ENCODE measurements around the gene MBTPS1. TPM values are rescaled to one million over a fixed set of nuclear protein-coding genes. Genes with fewer than 3 reads are reported as not detected.

The MBTPS1 gene
- total RNA-seq, 5 donors from 2014 or later (not counting 1 experiment from before 2014, with no cell fraction given): 122 to 142 (median 131) TPM

- Histone ChIP-seq H3K36me3 (ENCODE audit: control insufficient read depth in 2 of 2, extremely low read depth in 1 of 2, insufficient read depth in 1 of 2, low read length in 1 of 2) (no peaks in the 10 kb centered on the region), H3K4me1 (ENCODE audit: control insufficient read depth in 1 of 2, extremely low read depth in 1 of 2, insufficient read depth in 2 of 2, low read length in 2 of 2) (peaks cover 0 to 10% of the 10 kb centered on the region in 2 experiments)
- no peak for ATAC-seq (replicated peaks in 1 of 4)
Measured at GRCh38 chr16:84029297-84030047, 87.3 kb downstream of the MBTPS1 start.

GRCh38 chr16:84027625-84028024, 89.1 kb downstream of the MBTPS1 start:
- CTCF ChIA-PET: interaction anchor here in 1 of 2 donors (0.6 kb wide), 1 partner anchor 898 kb away, joined by 3 read pairs; no protein-coding TSS in a partner anchor
- Histone ChIP-seq H3K4me1 (ENCODE audit: control insufficient read depth in 1 of 2, extremely low read depth in 1 of 2, insufficient read depth in 2 of 2, low read length in 2 of 2) (peaks cover 0 to 10% of the 10 kb centered on the region in 2 experiments), H3K27ac (ENCODE audit: low read length) (no peak overlapping the region), H3K4me3 (ENCODE audit: control insufficient read depth in 1 of 2, extremely low read depth in 1 of 2, low read length in 1 of 2) (no peak overlapping the region), H3K36me3 (ENCODE audit: control insufficient read depth in 2 of 2, extremely low read depth in 1 of 2, insufficient read depth in 1 of 2, low read length in 1 of 2) (no peaks in the 10 kb centered on the region), H3K27me3 (replicated peaks in 1 of 2; ENCODE audit: control insufficient read depth in 2 of 2, extremely low read depth in 1 of 2, insufficient read depth in 2 of 2, low read length in 1 of 2) (peaks cover 0 to 46% of the 10 kb centered on the region in 2 experiments), H3K9me3 (no peaks in the 10 kb centered on the region)
- ATAC-seq (replicated peaks in 1 of 4) (no peak), DNase-seq (no peak)
- Mint-ChIP-seq H3K4me1 (peaks cover 5 to 13% (median 8%) of the 10 kb centered on the region in 3 donors), H3K27me3 (peaks cover 24 to 39% of the 10 kb centered on the region in 2 donors), H3K9me3 (no peaks in the 10 kb centered on the region), H3K4me3 (no peak overlapping the region), H3K27ac (no peak overlapping the region), H3K36me3 (no peaks in the 10 kb centered on the region)
- POLR2A ChIA-PET: interaction anchor here in 1 of 2 donors (0.7 kb wide), 1 partner anchor 13 kb away, joined by 6 read pairs; no protein-coding TSS in a partner anchor
- WGBS (ENCODE audit: insufficient coverage): 83% methylated on average over 8 of the region's 15 CpGs

More at GRCh38 chr16:84029297-84030047, 87.3 kb downstream of the MBTPS1 start:
- Histone ChIP-seq H3K4me3 (ENCODE audit: control insufficient read depth in 1 of 2, extremely low read depth in 1 of 2, low read length in 1 of 2) (no peak overlapping the region), H3K9me3 (no peaks in the 10 kb centered on the region), H3K27me3 (replicated peaks in 1 of 2; ENCODE audit: control insufficient read depth in 2 of 2, extremely low read depth in 1 of 2, insufficient read depth in 2 of 2, low read length in 1 of 2) (peaks cover 0 to 43% of the 10 kb centered on the region in 2 experiments), H3K27ac (ENCODE audit: low read length) (no peak overlapping the region)
- Mint-ChIP-seq H3K27me3 (peaks cover 18 to 39% of the 10 kb centered on the region in 2 donors), H3K36me3 (no peaks in the 10 kb centered on the region), H3K9me3 (no peaks in the 10 kb centered on the region), H3K27ac (no peak overlapping the region), H3K4me3 (peak overlapping the region in 1 of 3 donors; percentile 21), H3K4me1 (peaks cover 5 to 13% (median 8%) of the 10 kb centered on the region in 3 donors)
- POLR2A ChIA-PET: no interaction called here
- WGBS (ENCODE audit: insufficient coverage): 31% methylated on average over 10 of the region's 14 CpGs
- CTCF ChIA-PET: no interaction called here
- no peak for DNase-seq

- DNase-seq: no peak
- H3K9me3 ChIP-seq: no peaks in the 10 kb centered on the region
- Mint-ChIP-seq H3K27ac (no peak overlapping the region), H3K9me3 (peaks cover 0 to 3% (median 3%) of the 10 kb centered on the region in 3 donors), H3K4me3 (no peak overlapping the region), H3K27me3 (peaks cover 24 to 42% of the 10 kb centered on the region in 2 donors), H3K36me3 (peaks cover under 1% of the 10 kb centered on the region), H3K4me1 (peaks cover 5 to 13% (median 8%) of the 10 kb centered on the region in 3 donors)
- 73% methylated on average over 2 of the region's 10 CpGs for WGBS (ENCODE audit: insufficient coverage)
- ChIA-PET POLR2A (no interaction called here), CTCF (no interaction called here)
- no peaks in the 10 kb centered on the region for H3K36me3 ChIP-seq (ENCODE audit: control insufficient read depth in 2 of 2, extremely low read depth in 1 of 2, insufficient read depth in 1 of 2, low read length in 1 of 2)
- no peak for ATAC-seq (replicated peaks in 1 of 4)
- no peak overlapping the region for H3K27ac ChIP-seq (ENCODE audit: low read length)
- peaks cover 0 to 44% of the 10 kb centered on the region in 2 experiments for H3K27me3 ChIP-seq (replicated peaks in 1 of 2; ENCODE audit: control insufficient read depth in 2 of 2, extremely low read depth in 1 of 2, insufficient read depth in 2 of 2, low read length in 1 of 2)
- H3K4me3 ChIP-seq (ENCODE audit: control insufficient read depth in 1 of 2, extremely low read depth in 1 of 2, low read length in 1 of 2): no peak overlapping the region
- H3K4me1 ChIP-seq (ENCODE audit: control insufficient read depth in 1 of 2, extremely low read depth in 1 of 2, insufficient read depth in 2 of 2, low read length in 2 of 2): peaks cover 0 to 10% of the 10 kb centered on the region in 2 experiments
Measured at GRCh38 chr16:84026606-84027005, 90.1 kb downstream of the MBTPS1 start.

- WGBS (ENCODE audit: insufficient coverage): 87% methylated on average over 9 of the region's 9 CpGs
- Histone ChIP-seq H3K27ac (ENCODE audit: low read length) (no peak overlapping the region), H3K9me3 (no peaks in the 10 kb centered on the region), H3K4me3 (ENCODE audit: control insufficient read depth in 1 of 2, extremely low read depth in 1 of 2, low read length in 1 of 2) (no peak overlapping the region), H3K27me3 (replicated peaks in 1 of 2; ENCODE audit: control insufficient read depth in 2 of 2, extremely low read depth in 1 of 2, insufficient read depth in 2 of 2, low read length in 1 of 2) (peaks cover 0 to 46% of the 10 kb centered on the region in 2 experiments), H3K4me1 (ENCODE audit: control insufficient read depth in 1 of 2, extremely low read depth in 1 of 2, insufficient read depth in 2 of 2, low read length in 2 of 2) (peaks cover 0 to 10% of the 10 kb centered on the region in 2 experiments), H3K36me3 (ENCODE audit: control insufficient read depth in 2 of 2, extremely low read depth in 1 of 2, insufficient read depth in 1 of 2, low read length in 1 of 2) (no peaks in the 10 kb centered on the region)
- Mint-ChIP-seq H3K4me3 (no peak overlapping the region), H3K36me3 (peaks cover 4% of the 10 kb centered on the region), H3K27me3 (peaks cover 24 to 32% of the 10 kb centered on the region in 2 donors), H3K9me3 (peaks cover 6 to 12% (median 6%) of the 10 kb centered on the region in 3 donors), H3K4me1 (peaks cover 5 to 7% (median 7%) of the 10 kb centered on the region in 3 donors), H3K27ac (no peak overlapping the region)
- ChIA-PET CTCF (no interaction called here), POLR2A (no interaction called here)
- DNase-seq: no peak
- no peak for ATAC-seq (replicated peaks in 1 of 4)
Measured at GRCh38 chr16:84024854-84025253, 91.9 kb downstream of the MBTPS1 start.

- no peaks in the 10 kb centered on the region for H3K36me3 ChIP-seq (ENCODE audit: control insufficient read depth in 2 of 2, extremely low read depth in 1 of 2, insufficient read depth in 1 of 2, low read length in 1 of 2)
- CTCF ChIA-PET: no interaction called here
- Mint-ChIP-seq H3K4me1 (no peaks in the 10 kb centered on the region), H3K4me3 (no peak overlapping the region), H3K9me3 (peaks cover 6 to 17% (median 10%) of the 10 kb centered on the region in 3 donors), H3K27me3 (peaks cover 17 to 20% of the 10 kb centered on the region in 2 donors), H3K36me3 (peaks cover 4% of the 10 kb centered on the region), H3K27ac (no peak overlapping the region)
- no peaks in the 10 kb centered on the region for H3K9me3 ChIP-seq
- H3K4me3 ChIP-seq (ENCODE audit: control insufficient read depth in 1 of 2, extremely low read depth in 1 of 2, low read length in 1 of 2): no peak overlapping the region
- WGBS (ENCODE audit: insufficient coverage): 74% methylated on average over 5 of the region's 11 CpGs
- POLR2A ChIA-PET: no interaction called here
- ATAC-seq (replicated peaks in 1 of 4) (no peak), DNase-seq (no peak)
- H3K4me1 ChIP-seq (ENCODE audit: control insufficient read depth in 1 of 2, extremely low read depth in 1 of 2, insufficient read depth in 2 of 2, low read length in 2 of 2): no peaks in the 10 kb centered on the region
- H3K27me3 ChIP-seq (replicated peaks in 1 of 2; ENCODE audit: control insufficient read depth in 2 of 2, extremely low read depth in 1 of 2, insufficient read depth in 2 of 2, low read length in 1 of 2): peaks cover 0 to 36% of the 10 kb centered on the region in 2 experiments
- H3K27ac ChIP-seq (ENCODE audit: low read length): no peak overlapping the region
Measured at GRCh38 chr16:84022644-84023043, 94.1 kb downstream of the MBTPS1 start.

- 54% methylated on average over 2 of the region's 5 CpGs for WGBS (ENCODE audit: insufficient coverage)
- no peaks in the 10 kb centered on the region for H3K4me1 ChIP-seq (ENCODE audit: control insufficient read depth in 1 of 2, extremely low read depth in 1 of 2, insufficient read depth in 2 of 2, low read length in 2 of 2)
- Mint-ChIP-seq H3K36me3 (peaks cover 4% of the 10 kb centered on the region), H3K4me3 (no peak overlapping the region), H3K27ac (no peak overlapping the region), H3K9me3 (peaks cover 6 to 17% (median 10%) of the 10 kb centered on the region in 3 donors), H3K27me3 (peaks cover 13 to 14% of the 10 kb centered on the region in 2 donors), H3K4me1 (no peaks in the 10 kb centered on the region)
- no peaks in the 10 kb centered on the region for H3K9me3 ChIP-seq
- ATAC-seq (replicated peaks in 1 of 4): no peak
- no peak for DNase-seq
- peaks cover 0 to 28% of the 10 kb centered on the region in 2 experiments for H3K27me3 ChIP-seq (replicated peaks in 1 of 2; ENCODE audit: control insufficient read depth in 2 of 2, extremely low read depth in 1 of 2, insufficient read depth in 2 of 2, low read length in 1 of 2)
- H3K27ac ChIP-seq (ENCODE audit: low read length): no peak overlapping the region
- POLR2A ChIA-PET: no interaction called here
- no peaks in the 10 kb centered on the region for H3K36me3 ChIP-seq (ENCODE audit: control insufficient read depth in 2 of 2, extremely low read depth in 1 of 2, insufficient read depth in 1 of 2, low read length in 1 of 2)
- CTCF ChIA-PET: no interaction called here
- H3K4me3 ChIP-seq (ENCODE audit: control insufficient read depth in 1 of 2, extremely low read depth in 1 of 2, low read length in 1 of 2): no peak overlapping the region
Measured at GRCh38 chr16:84021488-84021887, 95.3 kb downstream of the MBTPS1 start.

Data from T-cell (primary cell).